K562 (cell line): ENCODE measurements around the gene PRRC2A. TPM values are rescaled to one million over a fixed set of nuclear protein-coding genes. Genes with fewer than 3 reads are reported as not detected.

Experiments used
- GATAD2A ChIP-seq: fragments of 450-650 bp; IDR thresholded peaks from 2 replicates; pipeline ENCODE4 v1.6.1; 2017
- ZNF583 ChIP-seq: fragments of 250-450 bp; sonication (Bioruptor Pico); IDR thresholded peaks from 2 replicates; pipeline ENCODE4 v1.4.0; 2020
- polyA plus RNA-seq, 8 experiments: library from polyadenylated mRNA; depleted of rRNA in 4 of 8; stranded (reverse) in 5 of 8; unstranded in 3 of 8; fragments of >200 nt; fragmentation: Nextera tagmentation in 2 of 8; fragmentation: Illumina TruSeq in 1 of 8; extraction: Ambion mirVana in 2 of 8; extraction: Trizol in 1 of 8; gene quantifications; 2 replicates each; pipeline versions ENCODE4 v1.2.1 to v1.2.3, GENCODE V29; 2011 to 2014; ENCODE audit warnings: inconsistent platforms in 1 of 8, missing spikeins in 1 of 8
- total RNA-seq, 7 experiments: library from RNA; depleted of rRNA in 6 of 7; stranded (reverse); fragments of >200 nt in 6 of 7; fragmentation: Illumina TruSeq in 2 of 7; extraction: Trizol in 2 of 7; gene quantifications; 2 replicates each; pipeline versions ENCODE4 v1.2.1 to v1.2.3, GENCODE V29; 2011 to 2021; ENCODE audit warnings: low replicate concordance in 1 of 7
- TF ChIP-seq, protein P1 (sequence below): IDR thresholded peaks from 3 replicates; pipeline ENCODE4 v1.6.1; 2011; ENCODE audit warnings: borderline replicate concordance, mild to moderate bottlenecking, moderate library complexity; ENCODE audit not compliant: insufficient read length; ENCODE audit errors: extremely low read depth
- TF ChIP-seq, protein P2 (sequence below): fragments of 450-650 bp; formaldehyde crosslinking; IDR thresholded peaks from 2 replicates; pipeline ENCODE4 v1.4.0; 2020; ENCODE audit warnings: mild to moderate bottlenecking, moderate library complexity
- TF ChIP-seq, protein P3 (sequence below): fragments of 200-800 bp; sonication (Bioruptor generic); IDR thresholded peaks from 2 replicates; pipeline ENCODE4 v1.6.1; 2017; ENCODE audit warnings: missing genetic modification characterization, missing compliant biosample characterization

Gene PRRC2A
- total and polyA plus RNA-seq, 9 of the 15 experiments (the other 6 are each of a cell fraction or from before 2014, with no cell fraction given), result 1.0 to 332 (median 63.0) TPM

DNA sequence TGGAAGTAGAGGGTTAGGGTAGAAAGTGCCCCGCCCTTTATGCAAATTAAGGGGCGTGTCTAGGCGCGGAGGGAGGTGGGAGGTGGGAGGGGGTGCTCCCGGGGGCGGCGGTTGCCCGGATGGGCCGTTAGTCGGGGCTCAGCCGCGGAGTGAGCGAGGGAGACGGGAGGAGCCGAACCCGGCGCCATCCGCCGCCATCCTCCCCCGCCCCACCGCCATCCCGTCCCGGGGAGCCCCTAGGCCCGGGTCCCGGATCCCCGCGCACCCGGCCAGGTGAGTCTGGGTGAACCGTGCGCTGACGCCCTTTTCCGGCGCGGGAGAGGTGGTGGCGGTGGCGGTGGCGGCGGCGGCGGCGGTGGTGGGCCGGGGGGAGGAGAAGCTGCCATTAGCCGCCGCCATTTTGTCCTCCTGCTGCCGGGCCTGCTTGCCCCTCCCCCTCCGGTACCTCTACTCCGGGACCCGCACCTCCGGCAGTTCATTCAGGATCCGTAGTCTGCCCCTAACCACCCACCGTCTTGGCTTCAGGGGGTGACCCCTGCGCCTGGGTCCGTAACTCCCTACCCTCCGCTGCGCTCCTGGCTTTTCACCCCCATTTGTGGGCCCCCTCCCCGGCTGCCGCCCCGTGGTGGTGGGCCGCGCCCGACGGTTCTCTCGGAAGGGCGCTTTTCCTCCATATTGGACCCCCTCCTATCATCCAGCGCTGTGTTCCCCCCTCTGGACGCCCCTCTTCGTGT is at the start of gene PRRC2A (continued):
- TF ChIP-seq, protein P1, sequence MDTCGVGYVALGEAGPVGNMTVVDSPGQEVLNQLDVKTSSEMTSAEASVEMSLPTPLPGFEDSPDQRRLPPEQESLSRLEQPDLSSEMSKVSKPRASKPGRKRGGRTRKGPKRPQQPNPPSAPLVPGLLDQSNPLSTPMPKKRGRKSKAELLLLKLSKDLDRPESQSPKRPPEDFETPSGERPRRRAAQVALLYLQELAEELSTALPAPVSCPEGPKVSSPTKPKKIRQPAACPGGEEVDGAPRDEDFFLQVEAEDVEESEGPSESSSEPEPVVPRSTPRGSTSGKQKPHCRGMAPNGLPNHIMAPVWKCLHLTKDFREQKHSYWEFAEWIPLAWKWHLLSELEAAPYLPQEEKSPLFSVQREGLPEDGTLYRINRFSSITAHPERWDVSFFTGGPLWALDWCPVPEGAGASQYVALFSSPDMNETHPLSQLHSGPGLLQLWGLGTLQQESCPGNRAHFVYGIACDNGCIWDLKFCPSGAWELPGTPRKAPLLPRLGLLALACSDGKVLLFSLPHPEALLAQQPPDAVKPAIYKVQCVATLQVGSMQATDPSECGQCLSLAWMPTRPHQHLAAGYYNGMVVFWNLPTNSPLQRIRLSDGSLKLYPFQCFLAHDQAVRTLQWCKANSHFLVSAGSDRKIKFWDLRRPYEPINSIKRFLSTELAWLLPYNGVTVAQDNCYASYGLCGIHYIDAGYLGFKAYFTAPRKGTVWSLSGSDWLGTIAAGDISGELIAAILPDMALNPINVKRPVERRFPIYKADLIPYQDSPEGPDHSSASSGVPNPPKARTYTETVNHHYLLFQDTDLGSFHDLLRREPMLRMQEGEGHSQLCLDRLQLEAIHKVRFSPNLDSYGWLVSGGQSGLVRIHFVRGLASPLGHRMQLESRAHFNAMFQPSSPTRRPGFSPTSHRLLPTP, result no peak
- TF ChIP-seq ZNF583 (CRISPR knock-in tag) (peak; percentile 67; the same call in 1 of the 2 replicates), GATAD2A (peak; percentile 97)
- TF ChIP-seq, protein P2, sequence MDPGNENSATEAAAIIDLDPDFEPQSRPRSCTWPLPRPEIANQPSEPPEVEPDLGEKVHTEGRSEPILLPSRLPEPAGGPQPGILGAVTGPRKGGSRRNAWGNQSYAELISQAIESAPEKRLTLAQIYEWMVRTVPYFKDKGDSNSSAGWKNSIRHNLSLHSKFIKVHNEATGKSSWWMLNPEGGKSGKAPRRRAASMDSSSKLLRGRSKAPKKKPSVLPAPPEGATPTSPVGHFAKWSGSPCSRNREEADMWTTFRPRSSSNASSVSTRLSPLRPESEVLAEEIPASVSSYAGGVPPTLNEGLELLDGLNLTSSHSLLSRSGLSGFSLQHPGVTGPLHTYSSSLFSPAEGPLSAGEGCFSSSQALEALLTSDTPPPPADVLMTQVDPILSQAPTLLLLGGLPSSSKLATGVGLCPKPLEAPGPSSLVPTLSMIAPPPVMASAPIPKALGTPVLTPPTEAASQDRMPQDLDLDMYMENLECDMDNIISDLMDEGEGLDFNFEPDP (CRISPR knock-in tag), result no peak
- TF ChIP-seq, protein P3, sequence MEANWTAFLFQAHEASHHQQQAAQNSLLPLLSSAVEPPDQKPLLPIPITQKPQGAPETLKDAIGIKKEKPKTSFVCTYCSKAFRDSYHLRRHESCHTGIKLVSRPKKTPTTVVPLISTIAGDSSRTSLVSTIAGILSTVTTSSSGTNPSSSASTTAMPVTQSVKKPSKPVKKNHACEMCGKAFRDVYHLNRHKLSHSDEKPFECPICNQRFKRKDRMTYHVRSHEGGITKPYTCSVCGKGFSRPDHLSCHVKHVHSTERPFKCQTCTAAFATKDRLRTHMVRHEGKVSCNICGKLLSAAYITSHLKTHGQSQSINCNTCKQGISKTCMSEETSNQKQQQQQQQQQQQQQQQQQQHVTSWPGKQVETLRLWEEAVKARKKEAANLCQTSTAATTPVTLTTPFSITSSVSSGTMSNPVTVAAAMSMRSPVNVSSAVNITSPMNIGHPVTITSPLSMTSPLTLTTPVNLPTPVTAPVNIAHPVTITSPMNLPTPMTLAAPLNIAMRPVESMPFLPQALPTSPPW (CRISPR knock-in tag), result peak; percentile 100
